ENCODE data around the gene MID2.

DNA sequence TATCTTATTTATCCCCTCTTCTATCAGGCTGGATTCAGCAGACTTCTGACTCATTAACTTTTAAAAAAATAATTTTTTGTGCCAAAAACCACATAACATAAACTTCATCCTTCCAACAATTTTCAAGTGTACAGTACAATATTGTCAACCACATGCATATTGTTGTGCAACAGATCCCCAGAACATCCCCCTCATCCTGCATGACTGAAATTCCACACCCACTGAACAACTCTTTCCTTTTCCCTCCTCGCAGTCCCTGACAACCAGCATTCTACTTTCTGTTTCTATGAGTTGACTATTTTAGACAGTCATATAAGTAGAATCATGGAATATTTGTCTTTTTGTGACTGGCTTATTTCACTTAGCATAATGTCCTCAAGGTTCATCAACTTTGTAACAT lies 2.2 kb upstream of the MID2 start:
- TF ChIP-seq POLR2AphosphoS5 (IDR thresholded peaks at IDR 0.05; ENCODE audit: borderline replicate concordance, low read depth, low read length) (no peak), EZH2 (IDR thresholded peaks at IDR 0.05) (no peak)
